Keratinocyte (primary cell): ENCODE data around the gene ZNF407. TPM values are rescaled to one million over a fixed set of nuclear protein-coding genes. Genes with fewer than 3 reads are reported as not detected.

ENCODE experiments used
- DNase-seq: peaks from one replicate; pipeline ENCODE4 v3.0.0-alpha.2; 2011; ENCODE audit warnings: low read depth, missing footprints, low spot score
- FAIRE-seq: peaks from 2 replicates; lab custom pipeline; 2011; peaks lifted over from hg19 to GRCh38; lab: Jason Lieb, UNC
- H2AFZ ChIP-seq: 2 replicates; pipeline ENCODE4 v1.6.0; 2012; ENCODE audit warnings: low read length, control low read depth, inconsistent platforms; ENCODE audit not compliant: control insufficient read depth
- H3K27ac ChIP-seq: 2 replicates; pipeline ENCODE4 v1.5.1; 2011; ENCODE audit warnings: low read length; ENCODE audit not compliant: control insufficient read depth, insufficient read depth
- H3K27me3 ChIP-seq: 3 replicates; pipeline ENCODE4 v1.6.0; 2011; ENCODE audit warnings: low read length; ENCODE audit not compliant: control insufficient read depth, insufficient read depth; ENCODE audit errors: extremely low read depth
- H3K36me3 ChIP-seq, 2 experiments: 2 replicates in 1 of 2; 3 replicates in 1 of 2; pipeline ENCODE4 v1.5.1; 2011; ENCODE audit warnings: low read length in 2 of 2, mild to moderate bottlenecking in 1 of 2; ENCODE audit not compliant: control insufficient read depth in 2 of 2, insufficient read depth in 2 of 2; ENCODE audit errors: extremely low read depth in 1 of 2
- H3K4me1 ChIP-seq: 3 replicates; pipeline ENCODE4 v1.5.1; 2011; ENCODE audit warnings: low read length; ENCODE audit not compliant: control insufficient read depth, insufficient read depth; ENCODE audit errors: extremely low read depth
- H3K4me2 ChIP-seq: 3 replicates; pipeline ENCODE4 v1.6.0; 2011; ENCODE audit warnings: low read depth, low read length; ENCODE audit not compliant: control insufficient read depth, insufficient read depth; ENCODE audit errors: extremely low read depth
- H3K4me3 ChIP-seq, 3 experiments: fragments of 200-600 bp in 1 of 3; sonication (generic) in 1 of 3; 2 replicates in 2 of 3; 3 replicates in 1 of 3; pipeline ENCODE4 v1.5.1; 2011 to 2016; ENCODE audit warnings: low read length in 3 of 3, mild to moderate bottlenecking in 3 of 3, control low read depth in 2 of 3, inconsistent platforms in 1 of 3, low read depth in 1 of 3, mixed read lengths in 1 of 3, mixed run types in 1 of 3, moderate library complexity in 1 of 3; ENCODE audit not compliant: control insufficient read depth in 2 of 3, insufficient read depth in 2 of 3; ENCODE audit errors: extremely low read depth in 1 of 3
- H3K79me2 ChIP-seq: 2 replicates; pipeline ENCODE4 v1.6.0; 2012; ENCODE audit warnings: low read length; ENCODE audit not compliant: control insufficient read depth, insufficient read depth
- H3K9ac ChIP-seq: 3 replicates; pipeline ENCODE4 v1.6.0; 2011; ENCODE audit warnings: low read length; ENCODE audit not compliant: control insufficient read depth, insufficient read depth; ENCODE audit errors: extremely low read depth
- H3K9me1 ChIP-seq: 3 replicates; pipeline ENCODE4 v1.6.0; 2011; ENCODE audit warnings: low read length; ENCODE audit not compliant: control insufficient read depth, insufficient read depth; ENCODE audit errors: extremely low read depth
- H3K9me3 ChIP-seq: 2 replicates; pipeline ENCODE4 v1.5.1; 2012; ENCODE audit warnings: low read depth, low read length; ENCODE audit not compliant: control insufficient read depth
- H4K20me1 ChIP-seq: 3 replicates; pipeline ENCODE4 v1.6.0; 2011; ENCODE audit warnings: low read length; ENCODE audit not compliant: control insufficient read depth, insufficient read depth; ENCODE audit errors: extremely low read depth
- EZH2 ChIP-seq: IDR thresholded peaks from one replicate; pipeline ENCODE4 v1.6.1; 2012; ENCODE audit warnings: inconsistent platforms, mild to moderate bottlenecking, low read length, moderate library complexity
- dilution Hi-C: fragments of 300-500 bp; cut with MboI; formaldehyde crosslinking; loops from one replicate; pipeline ENCODE4 v1.7.0; 2020; ENCODE audit warnings: low sequenced_read_pairs; ENCODE audit not compliant: extremely low pct_ligation_motif_present
- polyA plus RNA-seq, 5 experiments: library from polyadenylated mRNA; depleted of rRNA in 3 of 5; stranded (reverse) in 3 of 5; stranded (forward) in 1 of 5; unstranded in 1 of 5; fragments of >200 nt; gene quantifications; 1 replicate in 1 of 5; 2 replicates in 3 of 5; 3 replicates in 1 of 5; pipeline versions ENCODE4 v1.2.1 to v1.2.3, GENCODE V29; 2011 to 2012; ENCODE audit warnings: missing spikeins in 2 of 5, low read depth in 1 of 5, low replicate concordance in 1 of 5
- TF ChIP-seq, protein P1 (sequence below), 3 experiments: IDR thresholded peaks in 1 of 3; conservative IDR thresholded peaks in 1 of 3; optimal IDR thresholded peaks in 1 of 3; 2 replicates in 2 of 3; 3 replicates in 1 of 3; pipeline versions ENCODE3 to v1.5.1; 2011; ENCODE audit warnings: low read length in 3 of 3, mild to moderate bottlenecking in 3 of 3, moderate library complexity in 2 of 3, control low read depth in 1 of 3, inconsistent platforms in 1 of 3; ENCODE audit not compliant: insufficient read depth in 2 of 3; ENCODE audit errors: extremely low read depth in 1 of 3

ZNF407 gene
- polyA plus RNA-seq, 1 donor (not counting 4 experiments of a cell fraction or from before 2014, with no cell fraction given) = 3.8 TPM

DNA sequence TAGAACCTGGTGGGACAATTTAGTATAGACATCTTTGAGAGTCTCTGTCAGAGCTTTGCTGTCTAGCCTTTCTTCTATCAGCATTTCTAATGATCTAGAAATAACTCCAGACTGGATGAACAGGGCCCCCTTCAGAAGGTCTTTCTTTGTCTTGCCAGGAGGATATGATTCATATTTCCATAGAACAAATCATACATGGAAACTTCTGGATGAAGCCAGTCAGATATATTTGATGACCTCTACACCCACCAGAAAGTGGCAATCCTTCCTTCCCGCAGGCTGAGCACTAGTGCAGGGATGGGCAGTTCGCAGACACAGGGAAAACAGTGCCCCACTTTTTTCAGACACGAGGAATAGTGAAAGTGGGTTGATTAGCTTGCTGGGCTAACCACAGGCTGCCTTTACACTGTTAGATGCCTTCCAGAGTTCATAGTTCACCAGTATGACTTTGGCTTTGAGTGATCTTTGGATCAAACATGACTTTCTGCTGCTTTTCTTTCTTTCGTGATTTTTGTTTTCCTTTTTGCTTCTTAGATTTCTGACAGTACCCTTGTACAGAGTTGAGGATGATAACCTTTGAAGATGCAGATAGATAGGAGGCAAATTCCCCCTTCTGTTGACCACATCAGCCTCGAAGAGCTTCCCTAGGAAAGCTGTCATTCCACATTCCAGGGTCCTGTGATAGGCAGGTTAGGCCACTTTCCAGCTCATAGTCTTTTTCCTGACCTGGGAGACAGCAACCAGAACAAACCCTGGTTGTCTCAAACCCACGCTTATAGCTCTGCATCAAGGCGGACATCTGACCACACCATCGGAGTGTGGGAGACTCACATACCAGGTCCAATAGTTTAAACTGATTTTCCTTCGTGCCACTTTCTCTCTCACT lies 237.0 kb downstream of the ZNF407 start:
- no peaks in the 10 kb centered on the region for H3K9me3 ChIP-seq
- no peak overlapping the region for H3K9ac ChIP-seq
- no peak for FAIRE-seq
- TF ChIP-seq, protein P1, sequence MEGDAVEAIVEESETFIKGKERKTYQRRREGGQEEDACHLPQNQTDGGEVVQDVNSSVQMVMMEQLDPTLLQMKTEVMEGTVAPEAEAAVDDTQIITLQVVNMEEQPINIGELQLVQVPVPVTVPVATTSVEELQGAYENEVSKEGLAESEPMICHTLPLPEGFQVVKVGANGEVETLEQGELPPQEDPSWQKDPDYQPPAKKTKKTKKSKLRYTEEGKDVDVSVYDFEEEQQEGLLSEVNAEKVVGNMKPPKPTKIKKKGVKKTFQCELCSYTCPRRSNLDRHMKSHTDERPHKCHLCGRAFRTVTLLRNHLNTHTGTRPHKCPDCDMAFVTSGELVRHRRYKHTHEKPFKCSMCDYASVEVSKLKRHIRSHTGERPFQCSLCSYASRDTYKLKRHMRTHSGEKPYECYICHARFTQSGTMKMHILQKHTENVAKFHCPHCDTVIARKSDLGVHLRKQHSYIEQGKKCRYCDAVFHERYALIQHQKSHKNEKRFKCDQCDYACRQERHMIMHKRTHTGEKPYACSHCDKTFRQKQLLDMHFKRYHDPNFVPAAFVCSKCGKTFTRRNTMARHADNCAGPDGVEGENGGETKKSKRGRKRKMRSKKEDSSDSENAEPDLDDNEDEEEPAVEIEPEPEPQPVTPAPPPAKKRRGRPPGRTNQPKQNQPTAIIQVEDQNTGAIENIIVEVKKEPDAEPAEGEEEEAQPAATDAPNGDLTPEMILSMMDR (optimal IDR thresholded peaks at IDR 0.05 in 1 of 3, IDR thresholded peaks at IDR 0.05 in 1 of 3, conservative IDR thresholded peaks at IDR 0.05 in 1 of 3; ENCODE audit: extremely low read depth in 1 of 3, insufficient read depth in 2 of 3, low read length in 3 of 3) = no peak
- no peak for TF ChIP-seq EZH2
- H3K4me2 ChIP-seq = no peak overlapping the region
- H4K20me1 ChIP-seq = no peaks in the 10 kb centered on the region
- no peaks in the 10 kb centered on the region for H3K9me1 ChIP-seq
- H2AFZ ChIP-seq = no peak overlapping the region
- no peaks in the 10 kb centered on the region for H3K36me3 ChIP-seq
- no peak overlapping the region for H3K4me3 ChIP-seq
- dilution Hi-C loops = no loop called here
- DNase-seq = no peak
- H3K79me2 ChIP-seq = no peaks in the 10 kb centered on the region
- H3K27ac ChIP-seq = no peak overlapping the region
- H3K27me3 ChIP-seq = no peaks in the 10 kb centered on the region
- peaks cover 22% of the 10 kb centered on the region for H3K4me1 ChIP-seq

DNA sequence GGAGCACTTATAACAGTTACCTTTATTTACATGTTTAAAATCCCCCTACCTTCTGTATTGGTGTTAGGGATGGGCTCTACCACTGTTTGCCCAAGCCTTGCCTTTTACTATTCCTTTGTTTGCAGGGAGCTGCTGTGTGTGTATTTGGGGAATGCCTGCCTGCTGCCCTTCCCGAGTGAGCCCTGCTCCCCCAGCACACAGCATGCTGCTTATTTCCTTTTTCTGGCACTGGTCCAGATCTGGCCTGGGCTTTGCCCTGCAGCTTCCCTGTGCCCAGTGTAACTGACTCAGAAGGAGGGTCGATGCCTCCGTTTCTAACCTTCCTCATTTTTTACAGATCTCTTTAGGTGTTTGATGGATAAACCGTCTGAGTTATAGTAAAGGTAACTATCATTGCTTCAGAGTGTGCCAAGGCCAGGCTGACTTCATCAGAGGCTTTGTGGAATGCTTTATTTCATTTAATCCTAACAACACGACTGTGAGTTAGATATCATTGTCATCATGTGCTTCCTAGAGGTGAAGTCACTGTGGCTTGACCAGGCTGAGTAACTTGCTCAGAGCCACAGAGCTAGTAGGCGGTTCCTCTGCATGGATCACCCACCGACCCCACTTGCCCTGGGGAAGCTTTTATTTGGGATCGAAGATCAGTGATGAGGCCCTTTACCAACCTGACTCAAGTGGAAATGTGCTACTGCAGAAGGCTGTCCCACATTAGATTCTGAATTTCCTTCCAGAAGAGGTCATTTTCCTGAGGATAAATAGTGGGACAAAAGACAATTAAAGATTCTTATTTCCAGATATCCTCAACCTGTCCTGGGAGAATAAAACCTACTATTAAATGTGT lies 238.8 kb downstream of the ZNF407 start:
- H3K27me3 ChIP-seq = no peaks in the 10 kb centered on the region
- H3K4me3 ChIP-seq = no peak overlapping the region
- peaks cover 26% of the 10 kb centered on the region for H3K4me1 ChIP-seq
- no peaks in the 10 kb centered on the region for H3K36me3 ChIP-seq
- DNase-seq (no peak), FAIRE-seq (peak; percentile 9)
- H3K9me1 ChIP-seq = no peaks in the 10 kb centered on the region
- H3K27ac ChIP-seq = no peak overlapping the region
- no peak overlapping the region for H3K9ac ChIP-seq
- no peak overlapping the region for H2AFZ ChIP-seq
- no peak overlapping the region for H3K4me2 ChIP-seq
- no peaks in the 10 kb centered on the region for H3K79me2 ChIP-seq
- TF ChIP-seq EZH2 = no peak
- TF ChIP-seq, protein P1 (optimal IDR thresholded peaks at IDR 0.05 in 1 of 3, IDR thresholded peaks at IDR 0.05 in 1 of 3, conservative IDR thresholded peaks at IDR 0.05 in 1 of 3; ENCODE audit: extremely low read depth in 1 of 3, insufficient read depth in 2 of 3, low read length in 3 of 3) = no peak
- H4K20me1 ChIP-seq = no peaks in the 10 kb centered on the region
- H3K9me3 ChIP-seq = no peaks in the 10 kb centered on the region
- dilution Hi-C loops = no loop called here
